HepG2 (cell line): ENCODE measurements around the gene ENDOG. TPM values are rescaled to one million over a fixed set of nuclear protein-coding genes. Genes with fewer than 3 reads are reported as not detected.

Source experiments
- BRD4 ChIP-seq: sonication (generic); formaldehyde crosslinking; IDR thresholded peaks from 2 replicates; pipeline ENCODE4 v1.4.0; 2020; ENCODE audit warnings: missing genetic modification reagents
- DR1 ChIP-seq: sonication (generic); formaldehyde crosslinking; IDR thresholded peaks from 2 replicates; pipeline ENCODE4 v1.8.0; 2021; ENCODE audit warnings: mild to moderate bottlenecking, missing genetic modification reagents, inconsistent platforms
- FOSL2 ChIP-seq: sonication (generic); formaldehyde crosslinking; IDR thresholded peaks from 2 replicates; pipeline ENCODE4 v1.4.0; 2020; ENCODE audit warnings: missing genetic modification reagents
- GABPB1 ChIP-seq: IDR thresholded peaks from 2 replicates; pipeline ENCODE4 v1.6.1; 2016; ENCODE audit warnings: mild to moderate bottlenecking, missing genetic modification reagents, moderate library complexity, missing compliant biosample characterization
- GATAD1 ChIP-seq: IDR thresholded peaks from 2 replicates; pipeline ENCODE4 v1.6.1; 2016; ENCODE audit warnings: missing genetic modification reagents, missing compliant biosample characterization
- HOXD1 ChIP-seq: sonication (generic); formaldehyde crosslinking; IDR thresholded peaks from 2 replicates; pipeline ENCODE4 v1.5.0; 2020; ENCODE audit warnings: missing genetic modification reagents
- KDM2A ChIP-seq: sonication (generic); formaldehyde crosslinking; IDR thresholded peaks from 2 replicates; pipeline ENCODE4 v1.4.0; 2020; ENCODE audit warnings: low read depth, missing genetic modification reagents, borderline replicate concordance
- MEIS1 ChIP-seq: sonication (generic); formaldehyde crosslinking; IDR thresholded peaks from 2 replicates; pipeline ENCODE4 v1.9.0; 2021; ENCODE audit warnings: mild to moderate bottlenecking, missing genetic modification reagents, moderate library complexity, borderline replicate concordance
- MTA1 ChIP-seq: sonication (generic); formaldehyde crosslinking; IDR thresholded peaks from 2 replicates; pipeline ENCODE4 v1.4.0; 2020; ENCODE audit warnings: missing genetic modification reagents, mild to moderate bottlenecking, borderline replicate concordance
- MXD3 ChIP-seq: IDR thresholded peaks from 2 replicates; pipeline ENCODE4 v1.6.1; 2016; ENCODE audit warnings: mild to moderate bottlenecking, missing biosample characterization, missing genetic modification reagents
- NCOA1 ChIP-seq: sonication (generic); formaldehyde crosslinking; IDR thresholded peaks from 2 replicates; pipeline ENCODE4 v1.9.0; 2021; ENCODE audit warnings: missing genetic modification reagents
- NFE2 ChIP-seq: sonication (generic); formaldehyde crosslinking; IDR thresholded peaks from 2 replicates; pipeline ENCODE4 v1.4.0; 2020; ENCODE audit warnings: missing genetic modification reagents
- NFKB2 ChIP-seq: sonication (generic); formaldehyde crosslinking; IDR thresholded peaks from 2 replicates; pipeline ENCODE4 v1.4.0; 2020; ENCODE audit warnings: missing genetic modification reagents, borderline replicate concordance
- TMF1 ChIP-seq: sonication (generic); formaldehyde crosslinking; IDR thresholded peaks from 2 replicates; pipeline ENCODE4 v1.8.1; 2022; ENCODE audit warnings: low read depth, missing genetic modification reagents
- UBTF ChIP-seq: sonication (generic); formaldehyde crosslinking; IDR thresholded peaks from 2 replicates; pipeline ENCODE4 v1.4.0; 2020; ENCODE audit warnings: mild to moderate bottlenecking, missing genetic modification reagents
- ZBTB20 ChIP-seq: sonication (generic); formaldehyde crosslinking; IDR thresholded peaks from 2 replicates; pipeline ENCODE4 v1.8.1; 2023; ENCODE audit warnings: missing genetic modification reagents, low read depth, mild to moderate bottlenecking, borderline replicate concordance
- ZBTB38 ChIP-seq: sonication (generic); formaldehyde crosslinking; IDR thresholded peaks from 2 replicates; pipeline ENCODE4 v1.5.1; 2020; ENCODE audit warnings: mild to moderate bottlenecking, missing genetic modification reagents
- ZNF367 ChIP-seq: sonication (generic); formaldehyde crosslinking; IDR thresholded peaks from 2 replicates; pipeline ENCODE4 v1.4.0; 2020; ENCODE audit warnings: missing genetic modification reagents, borderline replicate concordance
- ZNF549 ChIP-seq: sonication (generic); formaldehyde crosslinking; IDR thresholded peaks from 2 replicates; pipeline ENCODE4 v1.5.0; 2020; ENCODE audit warnings: missing genetic modification reagents
- ZNF704 ChIP-seq: sonication (generic); formaldehyde crosslinking; IDR thresholded peaks from 2 replicates; pipeline ENCODE4 v1.8.1; 2023; ENCODE audit warnings: mild to moderate bottlenecking, inconsistent platforms, moderate library complexity, missing genetic modification reagents, borderline replicate concordance
- ZNF841 ChIP-seq: sonication (generic); formaldehyde crosslinking; IDR thresholded peaks from 2 replicates; pipeline ENCODE4 v1.8.1; 2023; ENCODE audit warnings: missing genetic modification reagents, borderline replicate concordance
- polyA plus RNA-seq, 8 experiments: library from polyadenylated mRNA; depleted of rRNA in 3 of 8; stranded (reverse) in 7 of 8; unstranded in 1 of 8; fragments of >200 nt; fragmentation: Illumina TruSeq in 4 of 8; extraction: Trizol in 4 of 8; gene quantifications; 2 replicates each; pipeline versions ENCODE4 v1.2.1 to v1.2.3, GENCODE V29; 2011 to 2016; ENCODE audit warnings: low read depth in 4 of 8, missing spikeins in 1 of 8, mixed read lengths in 1 of 8; ENCODE audit not compliant: insufficient read depth in 1 of 8
- total RNA-seq, 5 experiments: library from RNA; depleted of rRNA; stranded (reverse); fragments of >200 nt; fragmentation: Illumina TruSeq; extraction: Trizol; gene quantifications; 2 replicates each; pipeline ENCODE4 v1.2.3, GENCODE V29; 2016; ENCODE audit warnings: low read depth in 1 of 5
- TF ChIP-seq, protein P1 (sequence below): sonication (generic); formaldehyde crosslinking; IDR thresholded peaks from 2 replicates; pipeline ENCODE4 v1.4.0; 2020; ENCODE audit warnings: missing genetic modification reagents
- TF ChIP-seq, protein P2 (sequence below): sonication (generic); formaldehyde crosslinking; IDR thresholded peaks from 2 replicates; pipeline ENCODE4 v1.4.0; 2020; ENCODE audit warnings: mild to moderate bottlenecking, missing genetic modification reagents

ENDOG gene
- total and polyA plus RNA-seq, 2 of the 13 experiments (the other 11 are each of a cell fraction or from before 2014, with no cell fraction given) = 26.3 to 28.8 TPM

GRCh38 chr9:128829477-128830251, 11.4 kb downstream of the ENDOG start, which contains the start of gene SPOUT1 (continued):
- TF ChIP-seq HOXD1 (CRISPR knock-in tag) = 0 out of 2 replicates have a peak, but pooled peaks have one; percentile 63
- TF ChIP-seq NFKB2 (CRISPR knock-in tag) = peak; percentile 76; the same call in 1 of the 2 replicates
- peak; percentile 86 for TF ChIP-seq UBTF (CRISPR knock-in tag)
- no peak for TF ChIP-seq ZNF549 (CRISPR knock-in tag)
- peak; percentile 18; the same call in 1 of the 2 replicates for TF ChIP-seq MTA1
- peak; percentile 50 for TF ChIP-seq DR1 (CRISPR knock-in tag)
- TF ChIP-seq, protein P1, sequence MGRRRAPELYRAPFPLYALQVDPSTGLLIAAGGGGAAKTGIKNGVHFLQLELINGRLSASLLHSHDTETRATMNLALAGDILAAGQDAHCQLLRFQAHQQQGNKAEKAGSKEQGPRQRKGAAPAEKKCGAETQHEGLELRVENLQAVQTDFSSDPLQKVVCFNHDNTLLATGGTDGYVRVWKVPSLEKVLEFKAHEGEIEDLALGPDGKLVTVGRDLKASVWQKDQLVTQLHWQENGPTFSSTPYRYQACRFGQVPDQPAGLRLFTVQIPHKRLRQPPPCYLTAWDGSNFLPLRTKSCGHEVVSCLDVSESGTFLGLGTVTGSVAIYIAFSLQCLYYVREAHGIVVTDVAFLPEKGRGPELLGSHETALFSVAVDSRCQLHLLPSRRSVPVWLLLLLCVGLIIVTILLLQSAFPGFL (CRISPR knock-in tag) = no peak
- 0 out of 2 replicates have a peak, but pooled peaks have one; percentile 29 for TF ChIP-seq FOSL2 (CRISPR knock-in tag)
- peak; percentile 93 for TF ChIP-seq BRD4
- peak; percentile 94 for TF ChIP-seq GABPB1 (CRISPR knock-in tag)
- TF ChIP-seq MXD3 (CRISPR knock-in tag) = peak; percentile 83
- TF ChIP-seq KDM2A (CRISPR knock-in tag) = peak; percentile 100
- peak; percentile 87; the same call in 1 of the 2 replicates for TF ChIP-seq ZNF367
- TF ChIP-seq ZBTB20 (CRISPR knock-in tag) = 0 out of 2 replicates have a peak, but pooled peaks have one; percentile 35
- peak; percentile 70; the same call in 1 of the 2 replicates for TF ChIP-seq TMF1 (CRISPR knock-in tag)
- 0 out of 2 replicates have a peak, but pooled peaks have one; percentile 33 for TF ChIP-seq NCOA1
- TF ChIP-seq, protein P2, sequence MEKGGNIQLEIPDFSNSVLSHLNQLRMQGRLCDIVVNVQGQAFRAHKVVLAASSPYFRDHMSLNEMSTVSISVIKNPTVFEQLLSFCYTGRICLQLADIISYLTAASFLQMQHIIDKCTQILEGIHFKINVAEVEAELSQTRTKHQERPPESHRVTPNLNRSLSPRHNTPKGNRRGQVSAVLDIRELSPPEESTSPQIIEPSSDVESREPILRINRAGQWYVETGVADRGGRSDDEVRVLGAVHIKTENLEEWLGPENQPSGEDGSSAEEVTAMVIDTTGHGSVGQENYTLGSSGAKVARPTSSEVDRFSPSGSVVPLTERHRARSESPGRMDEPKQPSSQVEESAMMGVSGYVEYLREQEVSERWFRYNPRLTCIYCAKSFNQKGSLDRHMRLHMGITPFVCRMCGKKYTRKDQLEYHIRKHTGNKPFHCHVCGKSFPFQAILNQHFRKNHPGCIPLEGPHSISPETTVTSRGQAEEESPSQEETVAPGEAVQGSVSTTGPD (CRISPR knock-in tag) = no peak
- TF ChIP-seq MEIS1 = peak; percentile 66; the same call in 1 of the 2 replicates
- TF ChIP-seq ZBTB38 (CRISPR knock-in tag) = peak; percentile 52; the same call in 1 of the 2 replicates
- peak; percentile 86 for TF ChIP-seq GATAD1
- peak; percentile 65; the same call in 1 of the 2 replicates for TF ChIP-seq ZNF704 (CRISPR knock-in tag)
- no peak for TF ChIP-seq ZNF841 (CRISPR knock-in tag)
- TF ChIP-seq NFE2 (CRISPR knock-in tag) = no peak
